Stimulated activated CD8-positive, alpha-beta memory T cell treated with anti-CD3 and anti-CD28 coated beads, Interleukin-2, amount 100 ng/mL, for 1 hour (primary cell): ENCODE results near the gene USP24.
"Not testable (repeated sequence)": the region's sequence is repeated elsewhere in the genome, so short reads cannot be mapped to it uniquely, and the experiment has no call there.

Experiments
- DNase-seq, 2 donors: peaks; one replicate each; pipeline ENCODE4 v3.0.0-alpha.2; 2020; ENCODE audit warnings: low read depth in 2 of 2

USP24 gene

DNA sequence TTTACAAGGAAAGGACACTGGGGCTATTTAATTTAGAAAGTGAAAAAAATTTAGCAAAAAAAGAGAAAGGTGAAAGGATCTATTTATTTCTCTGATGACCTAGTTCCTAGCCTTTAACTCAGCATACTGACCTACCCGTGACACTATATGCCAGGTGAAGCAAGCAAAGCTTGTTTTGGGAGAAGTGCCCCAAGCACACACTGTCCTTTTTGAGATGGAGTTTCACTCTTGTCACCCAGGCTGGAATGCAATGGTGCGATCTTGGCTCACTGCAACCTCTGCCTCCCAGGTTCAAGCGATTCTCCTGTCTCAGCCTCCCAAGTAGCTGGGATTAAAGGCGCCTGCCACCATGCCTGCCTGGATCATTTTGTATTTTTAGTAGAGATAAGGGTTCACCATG lies 14.6 kb upstream of the USP24 start:
- not testable (repeated sequence) for DNase-seq

DNA sequence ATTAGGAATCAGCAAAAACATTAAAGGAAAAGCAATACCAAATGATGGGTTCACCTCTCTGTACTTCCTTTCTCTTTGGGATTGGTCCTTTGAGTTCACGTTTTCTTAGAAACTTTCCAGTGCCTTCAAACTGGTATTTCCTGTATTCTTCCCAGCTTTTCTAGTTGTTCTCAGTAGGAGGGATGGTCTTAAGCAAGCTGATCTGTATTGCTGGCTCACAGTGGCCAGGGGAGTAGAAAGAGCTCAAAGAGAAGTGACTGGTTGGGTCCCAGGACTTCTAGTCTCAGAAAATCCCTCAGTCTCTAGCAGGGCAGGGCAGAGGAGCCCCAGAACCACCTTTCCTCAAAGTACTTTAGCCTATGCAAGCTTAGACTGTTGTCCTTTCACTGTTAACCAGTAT lies 10.1 kb upstream of the USP24 start:
- no peak for DNase-seq

DNA sequence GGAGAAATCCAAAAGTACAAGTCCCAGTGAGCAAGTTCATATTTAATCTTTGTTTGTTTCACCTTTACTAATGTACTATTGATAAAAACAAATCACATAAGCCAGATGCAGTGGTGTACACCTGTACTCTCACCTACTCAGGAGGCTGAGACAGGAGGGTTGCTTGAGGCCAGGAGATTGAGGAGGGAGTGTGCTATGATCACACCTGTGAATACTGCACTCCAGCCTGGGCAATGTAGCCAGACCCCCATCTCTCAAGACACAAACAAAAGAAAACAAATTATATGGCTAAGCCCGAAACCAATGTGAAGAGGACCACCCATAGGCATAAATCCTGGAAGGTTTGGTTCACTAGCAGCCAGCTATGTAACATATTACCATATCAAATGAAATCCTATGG lies 9.6 kb upstream of the USP24 start:
- DNase-seq = no peak

DNA sequence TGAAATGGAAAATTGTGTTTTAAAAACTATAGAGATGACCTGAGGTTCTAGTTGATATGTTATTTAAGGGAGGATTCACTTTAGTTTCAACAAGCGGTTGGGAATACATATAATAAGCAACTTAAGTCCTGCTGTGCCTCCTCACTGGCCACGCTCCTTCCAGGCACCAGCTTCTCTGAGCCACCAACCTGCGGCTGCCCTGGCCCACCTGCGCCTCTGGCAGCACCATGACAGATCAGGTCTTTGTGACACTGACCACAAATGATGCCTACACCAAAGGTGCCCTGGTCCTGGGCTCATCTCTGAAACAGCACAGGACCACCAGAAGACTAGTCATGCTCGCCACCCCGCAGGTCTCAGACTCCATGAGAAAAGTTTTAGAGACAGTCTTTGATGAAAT lies 7.0 kb upstream of the USP24 start:
- DNase-seq = no peak

DNA sequence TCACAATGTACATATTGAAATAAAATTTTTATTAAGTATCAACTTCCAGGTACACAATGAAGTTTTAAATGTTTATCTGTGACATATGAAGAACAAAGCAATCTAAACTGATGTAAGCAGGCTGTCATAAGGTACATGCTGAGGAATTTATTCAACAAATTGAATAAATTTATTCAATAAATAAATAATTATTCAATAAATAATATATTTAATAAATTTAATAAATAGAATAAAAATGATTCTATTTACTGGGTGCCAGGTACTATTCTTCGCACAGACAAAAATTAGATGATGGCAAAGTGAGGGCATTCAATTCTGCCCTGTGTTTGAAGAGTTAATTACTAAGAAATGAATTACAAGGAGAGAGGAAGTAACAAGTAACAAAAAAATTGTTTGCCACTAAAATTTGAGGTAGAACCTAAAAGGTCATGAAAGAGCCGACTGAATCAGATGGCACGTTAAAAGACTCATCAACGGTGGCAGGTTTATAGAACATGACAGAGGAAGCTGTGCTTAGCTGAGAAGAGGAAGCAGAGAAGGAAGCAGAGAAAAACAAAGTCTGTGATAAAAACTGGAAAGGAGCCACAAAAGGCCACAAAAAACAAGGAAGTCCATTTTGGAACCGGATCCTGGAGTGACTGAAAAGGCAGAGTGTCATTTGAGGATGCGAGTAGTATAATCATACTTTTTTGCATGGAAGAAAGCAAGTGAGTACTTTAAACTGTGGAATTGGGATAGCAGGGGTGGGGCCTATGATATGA lies 2.2 kb upstream of the USP24 start:
- no peak for DNase-seq

DNA sequence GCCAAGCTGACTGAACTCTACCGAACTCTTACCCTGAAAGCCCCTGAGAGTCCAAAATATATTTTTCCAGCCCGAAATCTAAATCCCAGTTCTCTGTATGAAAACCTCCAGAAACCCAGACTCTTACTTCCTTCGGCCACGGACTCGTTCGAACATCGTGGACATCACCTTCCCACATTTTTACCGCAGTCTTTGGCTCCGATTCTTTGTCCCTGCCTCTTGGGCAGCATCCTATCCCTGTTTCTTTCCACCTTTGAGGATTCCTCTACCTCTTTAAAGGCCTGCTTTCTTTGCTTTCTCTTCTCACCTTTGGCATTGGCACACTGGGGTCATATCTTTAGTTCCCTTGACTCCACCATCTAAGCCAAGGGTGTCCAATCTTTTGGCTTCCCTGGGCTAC lies 932 bp upstream of the USP24 start:
- DNase-seq = no peak

DNA sequence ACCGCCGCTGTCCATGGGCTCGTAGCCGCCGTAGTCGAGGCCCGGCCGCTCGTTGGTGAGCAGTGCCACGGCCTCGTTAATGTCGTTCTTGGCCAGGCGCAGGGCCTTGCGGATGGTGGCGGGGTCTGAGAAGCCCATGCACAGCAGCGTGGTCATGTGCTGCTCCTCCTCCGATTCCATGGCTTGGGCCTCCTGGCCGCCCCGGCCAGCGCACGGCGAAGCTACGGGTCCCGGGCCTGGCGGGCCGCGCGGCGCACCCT lies 300 bp downstream of the USP24 start:
- no peak for DNase-seq

DNA sequence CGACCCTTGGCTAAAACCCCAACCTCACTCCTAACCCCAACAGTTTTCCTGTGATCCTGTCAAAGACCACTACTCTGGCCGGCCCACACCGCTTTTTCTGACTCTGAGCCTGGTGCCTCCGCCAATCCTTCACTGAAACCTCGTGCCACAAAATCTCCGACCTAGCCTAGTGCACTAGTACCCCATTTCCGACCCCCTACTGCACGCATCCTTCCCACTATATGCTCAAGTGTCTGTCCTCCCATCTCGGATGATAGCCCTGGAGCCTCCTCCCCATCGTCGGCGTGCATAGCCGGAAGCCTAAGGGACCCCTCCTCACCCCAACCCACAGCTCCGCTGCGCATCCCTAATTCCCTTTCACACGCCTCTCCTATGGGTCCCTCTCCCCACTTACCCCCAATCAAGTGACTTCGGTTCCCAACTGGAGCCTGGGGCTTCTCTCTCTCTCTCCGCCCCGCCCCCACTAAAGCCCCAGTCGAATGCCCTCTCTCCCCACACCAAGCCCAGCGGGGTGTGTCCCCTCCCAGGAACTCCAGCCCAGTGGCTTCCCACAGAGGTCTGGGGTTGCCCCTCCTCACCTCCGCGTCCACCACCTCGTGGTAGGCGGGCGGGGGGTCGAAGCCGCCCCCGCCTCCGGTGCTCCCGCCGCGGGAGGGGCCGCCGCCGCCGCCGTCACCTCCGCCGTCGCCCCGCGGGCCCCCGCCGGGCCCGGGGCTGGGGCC lies 791 bp downstream of the USP24 start:
- no peak for DNase-seq

DNA sequence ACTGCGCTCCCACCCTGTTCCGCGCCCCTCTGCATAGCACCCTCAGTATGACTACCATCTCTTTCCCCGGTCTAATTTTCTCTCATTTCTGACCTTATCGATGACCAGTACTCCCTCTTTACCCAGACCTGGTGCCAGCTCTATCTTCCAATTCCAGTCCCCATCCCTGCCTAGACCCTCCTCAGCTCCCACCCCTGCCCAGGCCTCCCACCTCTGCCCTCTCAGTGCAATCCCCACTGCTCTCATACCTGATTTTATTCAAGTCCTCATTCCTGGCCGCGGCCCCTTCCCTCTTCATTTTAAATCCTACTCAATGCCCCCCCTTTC lies 1.3 kb downstream of the USP24 start:
- DNase-seq = no peak

DNA sequence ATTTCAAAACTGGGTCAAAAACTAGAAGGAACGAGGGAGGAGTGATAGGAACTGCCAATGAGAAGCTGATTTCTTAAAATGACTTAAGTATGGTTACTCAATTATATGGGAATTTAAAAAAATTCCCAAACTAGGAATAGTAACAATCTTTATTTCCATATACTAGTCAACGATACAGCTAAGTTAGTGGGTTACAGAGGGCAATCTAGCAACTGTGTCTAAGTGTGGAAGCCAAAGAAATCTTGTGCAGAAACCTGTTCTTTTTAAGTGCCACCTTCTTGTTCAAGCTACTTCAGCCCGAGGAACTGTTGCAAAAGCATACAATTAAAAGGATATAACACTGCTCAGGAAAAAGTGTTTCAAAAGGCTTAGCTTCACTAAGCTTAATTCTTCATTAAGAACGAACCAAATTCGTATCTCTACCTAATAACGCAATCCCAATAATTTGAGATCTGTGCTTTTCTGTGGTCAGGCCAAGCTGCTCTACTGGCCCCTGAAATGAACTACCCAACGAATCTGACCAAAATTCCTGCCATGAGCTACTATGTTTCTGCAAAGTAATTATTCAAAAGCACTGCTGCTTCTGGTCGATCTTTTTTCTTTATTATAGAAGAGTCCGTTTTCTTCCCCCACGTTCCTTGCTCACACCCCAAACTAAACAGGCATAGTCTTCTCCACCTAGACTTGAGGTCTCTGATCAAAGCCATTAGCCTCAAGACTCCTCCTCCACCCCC lies 1.8 kb downstream of the USP24 start:
- DNase-seq = no peak

DNA sequence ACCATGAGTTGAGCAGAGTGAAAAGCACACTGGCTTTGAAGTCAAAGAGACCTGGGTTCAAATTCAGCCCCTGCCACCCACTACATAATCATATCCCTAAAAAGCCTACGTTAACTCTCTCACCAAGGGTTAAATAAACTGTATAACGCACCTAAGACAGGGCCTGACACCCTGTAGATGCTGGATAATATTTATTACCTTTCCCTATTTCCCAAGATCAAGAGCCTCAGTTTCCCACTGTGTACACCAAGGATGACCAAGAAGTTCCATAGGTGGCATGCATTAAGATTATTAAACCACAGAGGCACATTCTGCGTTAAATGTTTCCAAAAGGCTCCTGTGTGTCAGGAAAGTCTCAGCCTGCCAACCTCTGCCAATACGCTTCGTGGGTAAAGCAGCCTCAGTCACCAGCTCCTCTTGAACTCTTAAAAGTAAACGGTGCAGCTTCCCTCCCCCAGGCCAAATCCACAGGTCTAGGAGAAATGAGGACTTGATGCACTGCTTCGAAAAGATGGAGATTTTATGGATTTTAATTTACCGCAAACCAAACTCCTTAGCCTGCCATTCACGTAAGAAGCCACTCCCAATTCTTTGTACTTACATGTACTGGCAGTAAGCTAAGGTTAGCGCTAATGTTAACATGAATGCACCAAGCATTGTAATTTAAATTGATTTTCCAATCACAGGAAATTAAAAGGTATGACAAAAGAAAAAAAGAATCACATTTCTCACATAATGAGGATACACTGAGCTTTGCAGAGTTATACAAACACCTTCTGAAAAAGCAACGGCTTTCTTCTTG lies 2.6 kb downstream of the USP24 start:
- no peak for DNase-seq

DNA sequence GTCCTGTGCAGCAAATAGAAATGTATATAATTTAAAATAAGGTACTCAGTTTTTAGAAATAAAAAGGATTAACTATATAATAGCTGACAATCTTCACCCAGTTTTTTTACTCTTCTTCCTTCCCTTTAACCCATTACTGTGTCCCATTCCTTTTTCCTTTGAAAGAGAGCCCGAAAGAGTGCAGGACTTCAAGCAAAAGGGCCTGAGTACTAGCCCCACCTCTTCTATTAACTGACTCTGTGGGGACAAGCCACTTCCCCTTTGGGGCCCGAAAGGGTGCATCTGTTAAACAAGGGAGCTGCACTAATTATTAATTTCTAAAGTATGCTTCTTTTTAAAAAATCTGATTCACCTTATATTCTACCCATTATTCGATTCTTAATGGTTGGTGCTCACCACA lies 3.3 kb downstream of the USP24 start:
- DNase-seq = no peak

DNA sequence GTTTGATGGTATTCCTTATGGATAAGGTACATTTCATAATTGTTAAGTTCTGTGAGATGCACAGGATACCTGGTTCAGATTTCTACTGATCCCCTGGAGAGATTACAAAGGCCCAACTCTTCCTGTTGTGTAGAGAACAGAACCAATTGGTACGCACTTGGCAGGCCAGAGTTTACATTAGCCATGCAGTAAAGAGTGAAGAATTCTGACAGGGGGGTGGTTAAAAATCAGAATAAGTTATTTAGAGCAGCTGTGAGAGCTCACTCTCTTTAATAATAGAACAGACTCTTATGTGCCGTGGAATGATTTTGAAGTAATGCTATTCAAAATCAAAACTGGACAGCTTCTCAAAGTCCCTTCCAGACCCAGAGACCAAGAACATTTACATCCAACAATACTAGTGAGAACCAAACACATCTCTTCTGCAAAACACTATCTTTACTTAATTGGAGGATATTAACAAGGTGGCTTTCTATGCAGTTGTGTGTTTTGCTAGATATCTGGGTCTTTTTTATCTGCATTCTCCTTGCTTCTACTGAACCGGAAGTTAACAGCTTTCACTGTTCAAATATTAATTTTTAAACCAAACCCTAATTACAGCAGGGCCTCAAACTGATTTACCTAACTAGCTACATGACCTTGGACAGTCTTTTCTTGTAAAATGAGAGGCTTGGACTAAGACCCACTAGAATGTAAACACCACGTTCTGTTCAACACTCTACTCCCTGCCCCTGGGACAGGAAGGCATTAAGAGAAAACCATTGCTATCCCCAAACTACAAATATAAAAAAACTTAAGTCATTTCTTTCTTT lies 4.0 kb downstream of the USP24 start:
- DNase-seq = no peak

DNA sequence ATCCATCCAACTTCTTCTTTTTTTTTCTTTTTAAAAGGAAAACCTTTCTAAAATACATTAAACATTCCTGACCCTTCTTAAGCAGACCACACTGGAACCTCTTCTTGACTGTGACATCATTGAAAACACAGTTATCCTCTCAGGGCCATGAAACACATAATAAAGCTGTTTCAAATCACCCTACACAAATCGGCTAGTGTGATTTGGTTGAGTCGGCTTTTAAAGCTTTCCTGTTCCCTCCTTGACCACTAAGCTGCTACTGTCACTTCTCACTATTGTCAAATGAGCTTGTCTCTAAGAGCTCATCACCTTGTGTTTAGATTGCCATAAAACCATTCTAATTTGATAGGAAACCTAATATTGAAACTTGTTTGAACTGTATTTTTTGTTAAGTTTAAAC lies 5.9 kb downstream of the USP24 start:
- DNase-seq = no peak

DNA sequence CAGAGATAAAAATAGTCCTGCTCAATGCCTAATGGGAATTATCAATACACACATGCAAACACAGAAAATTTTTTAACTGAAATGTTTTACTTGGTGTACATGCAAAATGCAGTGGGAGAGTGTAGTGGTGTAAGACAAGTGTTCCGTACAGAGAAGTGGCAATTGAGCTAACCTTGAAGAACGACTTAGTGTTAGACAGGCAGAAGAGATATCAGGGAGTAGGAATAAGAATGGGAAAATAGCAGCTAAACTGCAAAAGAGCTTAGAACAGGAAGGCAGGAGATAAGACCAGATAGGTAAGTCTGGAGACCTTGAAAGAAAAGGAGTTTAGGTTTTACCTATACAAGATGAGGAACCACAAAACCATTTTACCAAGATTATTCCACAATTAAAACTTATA lies 9.0 kb downstream of the USP24 start:
- DNase-seq = no peak

DNA sequence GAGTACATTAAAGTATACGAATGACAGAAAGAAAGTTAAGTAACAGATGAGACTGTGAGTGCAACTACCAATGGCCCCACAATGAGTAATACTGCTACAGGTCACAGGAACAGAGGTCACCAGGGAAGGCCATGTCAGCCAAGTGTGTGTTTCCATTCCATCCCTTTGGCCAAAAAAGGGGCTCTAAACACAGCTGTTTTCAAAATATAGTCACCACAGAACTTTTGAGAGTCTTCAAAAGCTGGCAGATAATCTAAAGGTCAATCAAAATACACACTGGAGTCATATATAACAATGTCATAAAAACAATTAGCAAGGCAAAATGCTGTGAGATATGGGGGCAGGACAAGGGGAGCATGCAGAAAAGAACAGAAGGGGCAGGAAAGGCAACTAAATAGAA lies 10.2 kb downstream of the USP24 start:
- DNase-seq = no peak

DNA sequence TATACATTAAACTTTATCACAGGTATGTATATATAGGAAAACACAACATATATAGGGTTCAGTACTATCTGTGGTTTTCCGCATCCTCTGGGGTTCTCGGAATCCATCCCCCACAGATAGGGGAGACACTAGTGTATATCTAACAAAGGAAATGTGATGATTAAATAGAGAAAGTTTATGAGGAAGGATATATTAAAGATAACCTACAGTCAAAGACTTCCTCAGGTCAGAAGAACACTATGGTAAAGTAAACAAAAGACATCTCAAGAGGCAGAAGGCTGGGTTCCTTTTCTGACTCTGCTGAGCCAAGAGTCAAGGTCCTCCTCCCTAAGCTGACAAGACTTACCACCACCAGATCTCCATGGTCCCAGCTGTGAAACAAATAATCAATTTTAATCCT lies 12.1 kb downstream of the USP24 start:
- DNase-seq = no peak

DNA sequence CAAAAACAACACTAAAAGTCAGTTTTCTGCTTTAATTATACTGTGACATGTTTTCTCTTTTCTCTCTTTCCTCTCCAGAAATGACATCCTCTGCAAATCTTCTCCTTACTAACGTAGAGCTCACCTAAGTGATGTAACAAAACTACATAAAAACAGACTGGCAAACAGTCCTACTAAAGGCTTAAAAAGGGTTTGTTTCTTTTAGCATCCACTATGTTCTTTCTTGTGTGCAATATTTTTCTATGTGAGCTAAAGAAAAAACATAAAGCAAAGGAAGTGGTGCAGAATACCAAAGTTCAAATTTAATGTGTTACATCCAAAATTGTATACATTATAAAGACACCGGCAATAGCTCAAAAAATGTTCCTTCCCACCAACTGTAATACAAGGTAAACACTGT lies 14.5 kb downstream of the USP24 start:
- no peak for DNase-seq

DNA sequence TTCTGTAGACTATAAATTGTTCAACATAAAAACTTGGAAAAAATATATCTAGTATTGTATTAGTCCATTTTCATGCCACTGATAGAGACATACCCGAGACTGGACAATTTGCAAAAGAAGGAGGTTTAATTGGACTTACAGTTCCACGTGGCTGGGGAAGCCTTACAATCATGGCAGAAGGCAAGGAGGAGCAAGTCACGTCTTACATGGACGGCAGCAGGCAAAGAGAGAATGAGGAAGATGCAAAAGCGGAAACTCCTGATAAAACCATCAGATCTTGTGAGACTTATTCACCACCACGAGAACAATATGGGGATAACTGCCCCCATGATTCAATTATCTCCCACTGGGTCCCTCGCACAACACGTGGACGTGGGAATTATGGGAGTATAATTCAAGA lies 15.4 kb downstream of the USP24 start:
- DNase-seq = not testable (repeated sequence)

DNA sequence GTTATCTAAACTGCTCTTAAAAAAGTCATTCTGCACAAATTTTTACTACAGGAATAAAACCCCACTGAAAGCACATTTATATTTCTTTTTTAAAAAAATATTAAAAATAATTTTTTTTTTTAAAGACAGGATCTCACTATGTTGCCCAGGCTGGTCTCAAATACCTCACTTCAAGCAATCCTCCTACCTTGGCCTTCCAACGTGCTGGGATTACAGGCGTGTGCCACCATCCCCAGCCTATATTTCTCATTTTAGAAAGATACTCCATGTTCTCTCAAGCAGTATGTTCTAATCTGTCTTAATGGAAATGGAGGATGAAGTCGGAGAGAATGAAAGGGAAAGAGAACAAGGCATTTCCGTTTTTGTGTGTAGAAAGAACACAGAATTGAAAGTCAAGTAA lies 17.1 kb downstream of the USP24 start:
- DNase-seq = no peak

DNA sequence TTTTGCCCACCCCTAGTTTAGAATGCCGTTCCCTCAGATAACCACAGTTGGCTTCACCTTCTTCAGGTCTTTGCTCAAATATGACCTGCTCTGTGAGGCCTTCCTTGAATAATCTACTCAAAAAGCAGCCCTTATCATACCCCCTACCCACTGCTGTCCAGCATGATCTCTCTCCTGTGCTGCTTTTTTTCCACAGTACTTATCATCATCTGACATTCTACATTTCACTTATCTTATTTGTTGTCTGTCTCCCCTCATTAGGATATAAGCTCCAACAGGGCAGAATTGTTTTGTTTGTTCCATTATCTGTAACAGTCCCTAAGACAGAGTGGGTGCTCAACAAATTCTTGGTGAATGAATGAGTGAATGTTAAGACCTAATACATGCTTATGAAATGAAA lies 18.1 kb downstream of the USP24 start:
- no peak for DNase-seq
